Measurements from ENCODE around the gene CHRD.
A peak's percentile ranks its signal among the peaks of the same experiment; 100 is the strongest.

Gene CHRD

GRCh38 chr3:184347321-184348056, 32.4 kb upstream of the CHRD start:
- DNase-seq, result no peak

DNA sequence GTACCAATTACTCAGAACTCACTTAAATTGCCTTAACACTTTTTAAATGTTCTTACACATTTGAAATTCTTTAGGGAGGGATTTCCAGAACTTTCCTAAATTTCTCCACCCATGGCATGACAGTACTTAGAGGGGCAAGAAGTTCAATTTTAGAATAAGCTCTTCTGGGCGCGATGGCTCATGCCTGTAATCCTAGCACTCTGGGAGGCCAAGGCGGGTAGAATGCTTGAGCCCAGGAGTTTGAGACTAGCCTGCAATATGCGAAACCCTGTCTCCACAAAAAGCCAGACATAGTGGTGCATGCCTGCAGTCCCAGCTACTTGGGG, 31.8 kb upstream of the CHRD start:
- DNase-seq, result no peak

DNA sequence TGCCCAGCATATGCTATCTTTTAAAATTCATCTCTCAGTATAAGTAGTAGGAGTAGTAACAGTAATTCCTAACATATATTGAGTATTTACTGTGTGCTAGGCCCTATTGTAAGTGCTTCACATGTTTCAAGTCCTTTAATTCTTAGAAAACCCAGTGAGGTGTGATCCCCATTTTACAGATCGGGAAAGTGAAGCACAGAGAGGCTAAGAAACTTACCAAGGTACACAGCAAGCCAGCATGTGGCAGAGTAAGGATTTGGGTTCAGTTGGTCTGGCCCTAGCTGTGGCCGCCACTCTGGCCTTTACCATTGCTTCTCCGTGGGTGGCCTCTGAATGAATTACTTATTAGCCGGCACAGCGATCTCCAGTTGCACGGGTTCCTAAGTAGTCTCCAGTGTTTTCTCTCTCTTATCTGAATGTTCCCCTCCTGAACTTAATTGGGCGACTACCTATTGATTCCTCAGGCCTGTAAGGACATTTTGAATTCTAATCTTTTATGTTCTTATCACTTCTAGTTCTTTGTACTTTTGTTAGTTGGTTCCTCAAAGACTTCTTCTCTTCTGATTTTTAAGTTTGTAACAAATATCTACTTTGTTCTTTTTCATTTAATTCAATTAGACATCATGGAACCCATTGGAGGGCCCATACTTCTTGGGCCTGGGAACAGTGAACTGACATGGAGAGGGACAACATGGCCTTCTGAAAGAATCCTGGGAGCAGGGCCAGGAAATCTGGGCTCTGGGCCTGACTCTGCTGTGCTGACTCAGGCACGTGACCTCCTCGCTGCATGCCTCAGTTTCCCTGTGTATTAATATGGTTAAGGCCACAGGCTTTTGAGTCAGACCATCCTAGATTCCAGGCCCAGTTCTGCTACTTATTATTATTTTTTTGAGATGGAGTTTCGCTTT, 30.0 kb upstream of the CHRD start:
- DNase-seq, result no peak

DNA sequence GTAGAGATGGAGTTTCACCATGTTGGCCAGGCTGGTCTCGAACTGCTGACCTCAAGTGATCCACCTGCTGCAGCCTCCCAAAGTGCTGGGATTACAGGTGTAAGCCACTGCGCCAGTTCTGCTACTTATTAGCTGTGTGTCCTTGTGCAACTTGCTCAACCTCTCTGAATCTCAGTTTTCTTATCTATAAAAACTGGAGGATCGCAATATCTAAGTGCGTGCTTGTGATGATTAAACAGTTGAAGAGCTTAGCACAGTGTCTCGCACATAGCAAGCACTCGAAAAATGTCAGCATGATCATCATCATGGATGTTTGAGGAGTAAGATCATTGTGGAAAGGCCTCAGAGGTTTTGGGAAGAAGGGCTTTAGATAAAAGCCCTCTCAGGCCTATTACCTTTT, 29.2 kb upstream of the CHRD start:
- no peak for DNase-seq

- no peak for DNase-seq
Observed at GRCh38 chr3:184351511-184352148, 28.2 kb upstream of the CHRD start.

DNA sequence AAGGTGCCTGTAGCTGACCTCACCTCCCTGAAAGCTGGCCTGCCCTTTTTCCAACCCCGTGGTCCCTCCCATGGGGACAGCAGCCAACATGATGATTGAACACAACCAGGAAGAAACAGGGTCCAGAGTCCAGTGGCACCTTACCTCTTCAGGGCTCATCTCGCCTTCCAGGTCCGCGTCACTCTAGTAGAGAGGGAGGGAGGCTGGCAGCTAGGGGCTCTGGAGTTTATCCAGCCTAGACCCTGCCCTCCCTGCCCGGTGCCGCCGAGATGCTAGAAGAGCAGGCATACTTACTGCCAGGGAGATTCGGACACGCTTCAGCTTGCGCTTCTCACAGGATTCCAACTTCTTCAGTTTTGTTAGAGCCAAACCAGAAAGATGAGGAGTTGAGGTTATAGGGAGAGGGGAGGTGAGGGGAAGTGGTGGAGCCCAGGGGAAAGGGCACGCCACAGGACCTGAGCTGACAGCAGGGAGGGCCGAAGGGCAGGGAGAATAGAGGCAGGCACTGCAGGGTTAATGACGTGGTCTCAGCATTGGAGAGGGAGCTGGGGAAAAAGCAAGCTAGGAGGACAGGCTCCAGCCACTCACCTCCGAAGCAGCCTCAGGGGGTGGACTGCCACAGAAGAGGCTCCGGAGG, 27.6 kb upstream of the CHRD start:
- no peak for DNase-seq

- DNase-seq, result no peak
Observed at GRCh38 chr3:184352897-184353545, 26.8 kb upstream of the CHRD start.

- no peak for DNase-seq
Observed at GRCh38 chr3:184353546-184353941, 26.3 kb upstream of the CHRD start.

DNA sequence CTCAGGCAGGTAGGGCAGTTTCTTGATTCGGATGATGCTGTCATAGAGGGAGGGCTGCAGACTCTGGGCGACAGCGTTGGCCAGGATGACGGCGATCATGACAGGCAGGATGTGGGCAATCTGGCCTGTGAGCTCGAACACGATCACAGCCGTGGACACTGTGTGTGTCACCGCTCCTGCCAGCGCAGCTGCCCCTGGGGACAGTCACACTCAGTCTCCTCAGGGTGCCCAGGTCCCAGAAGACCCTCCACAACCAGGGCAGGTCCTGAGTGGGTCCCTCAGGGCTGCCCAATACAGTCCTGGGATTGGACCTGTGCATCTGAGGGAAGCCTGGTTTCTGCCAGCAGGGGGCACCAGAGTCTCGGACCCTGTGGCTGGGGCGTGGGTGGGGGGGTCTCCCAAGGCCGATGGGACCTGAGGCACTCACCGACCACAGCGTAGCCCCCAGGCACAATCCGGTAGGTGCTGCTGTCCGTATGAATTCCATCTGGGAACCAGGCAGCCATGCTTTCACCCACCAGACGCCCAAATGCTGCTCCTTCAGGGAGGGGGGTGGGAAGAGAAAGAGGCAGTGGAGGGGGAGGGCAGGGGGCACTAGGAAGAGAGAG, 25.6 kb upstream of the CHRD start:
- DNase-seq, result peak; percentile 71

DNA sequence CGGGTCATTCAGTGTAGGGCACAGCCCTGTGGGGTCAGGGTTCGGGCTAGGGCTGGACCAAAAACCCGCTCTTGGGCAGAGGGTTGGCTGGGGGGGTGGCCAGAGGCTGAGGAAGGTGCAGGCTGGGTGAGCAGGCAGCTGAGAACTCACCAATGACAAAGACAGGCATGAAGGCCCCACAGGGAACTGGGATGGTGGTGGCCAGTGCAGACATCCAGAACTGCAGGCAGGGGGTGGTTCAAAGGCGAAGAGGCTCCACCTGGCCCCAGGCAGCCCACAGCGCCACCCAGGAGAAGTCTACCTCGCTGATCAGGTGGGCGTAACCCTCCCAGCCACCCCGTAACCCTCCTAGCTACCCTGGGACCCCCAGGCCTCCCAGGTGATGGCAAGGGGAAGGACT, 25.1 kb upstream of the CHRD start:
- DNase-seq, result no peak

GRCh38 chr3:184355261-184356040, 24.4 kb upstream of the CHRD start:
- no peak for DNase-seq

DNA sequence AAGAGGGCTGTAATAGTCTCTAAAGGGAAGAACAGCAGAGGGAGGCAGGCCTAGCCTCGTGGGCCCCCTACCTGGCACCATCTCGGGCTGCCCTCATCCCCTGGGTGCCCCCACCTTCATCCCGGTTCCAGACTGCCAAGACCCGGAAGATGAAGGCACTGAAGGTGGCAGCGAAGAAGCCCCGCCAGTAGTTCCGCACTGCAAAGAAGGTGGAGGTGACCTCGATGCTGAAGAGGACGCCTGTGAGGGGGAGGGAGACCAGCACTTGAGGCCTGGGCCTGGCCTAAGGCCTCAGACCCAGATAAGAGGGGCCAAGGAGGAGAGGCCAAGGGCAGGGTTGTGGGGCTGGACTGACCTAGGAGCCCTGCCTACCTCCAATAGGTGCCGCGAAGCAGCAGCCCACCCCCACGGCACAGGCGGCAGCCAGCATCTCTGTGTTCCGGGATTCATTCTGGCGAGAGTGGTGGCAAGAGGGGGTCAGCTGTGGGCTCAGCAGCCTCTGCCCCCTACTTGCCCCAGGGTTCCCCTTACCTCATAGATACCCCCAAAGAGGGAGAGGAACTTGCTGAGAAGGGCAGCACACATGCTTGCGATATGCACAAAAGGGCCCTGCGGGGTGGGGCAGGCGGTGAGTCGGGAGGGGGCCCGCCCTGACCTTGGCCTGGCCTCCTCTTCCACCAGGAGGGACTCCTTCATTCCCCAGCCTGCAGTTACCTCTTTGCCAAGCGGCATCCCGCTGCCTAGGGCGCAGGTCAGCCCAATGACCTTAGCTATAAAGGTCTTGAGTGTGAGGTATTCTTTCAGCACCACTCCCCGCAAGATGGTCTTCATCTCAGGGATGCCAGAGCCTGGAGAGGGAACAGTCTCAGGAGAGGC, 22.4 kb upstream of the CHRD start:
- DNase-seq, result no peak

- no peak for DNase-seq
Observed at GRCh38 chr3:184358124-184358767, 21.6 kb upstream of the CHRD start.

- no peak for DNase-seq
Observed at GRCh38 chr3:184358921-184359350, 20.9 kb upstream of the CHRD start.

DNA sequence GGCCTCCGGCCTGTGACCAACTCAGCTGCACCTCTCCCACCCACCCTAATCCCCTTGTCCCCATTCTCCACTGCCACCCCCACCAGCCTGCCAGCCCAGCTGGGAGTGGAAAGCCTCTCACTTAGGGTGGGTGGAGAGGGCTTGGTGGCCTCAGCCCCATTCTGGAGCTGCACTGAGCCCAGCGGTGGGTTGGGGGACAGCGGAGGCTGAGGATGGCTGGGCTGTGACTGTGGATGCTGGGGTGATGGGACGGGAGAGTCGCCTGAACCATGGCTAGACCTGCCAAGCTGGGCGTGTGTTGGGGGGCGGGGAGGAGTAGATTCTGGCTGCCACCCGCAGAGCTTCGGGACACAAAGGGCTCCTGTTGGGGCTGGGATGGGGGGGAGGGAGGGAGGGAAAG, 20.2 kb upstream of the CHRD start:
- no peak for DNase-seq

DNA sequence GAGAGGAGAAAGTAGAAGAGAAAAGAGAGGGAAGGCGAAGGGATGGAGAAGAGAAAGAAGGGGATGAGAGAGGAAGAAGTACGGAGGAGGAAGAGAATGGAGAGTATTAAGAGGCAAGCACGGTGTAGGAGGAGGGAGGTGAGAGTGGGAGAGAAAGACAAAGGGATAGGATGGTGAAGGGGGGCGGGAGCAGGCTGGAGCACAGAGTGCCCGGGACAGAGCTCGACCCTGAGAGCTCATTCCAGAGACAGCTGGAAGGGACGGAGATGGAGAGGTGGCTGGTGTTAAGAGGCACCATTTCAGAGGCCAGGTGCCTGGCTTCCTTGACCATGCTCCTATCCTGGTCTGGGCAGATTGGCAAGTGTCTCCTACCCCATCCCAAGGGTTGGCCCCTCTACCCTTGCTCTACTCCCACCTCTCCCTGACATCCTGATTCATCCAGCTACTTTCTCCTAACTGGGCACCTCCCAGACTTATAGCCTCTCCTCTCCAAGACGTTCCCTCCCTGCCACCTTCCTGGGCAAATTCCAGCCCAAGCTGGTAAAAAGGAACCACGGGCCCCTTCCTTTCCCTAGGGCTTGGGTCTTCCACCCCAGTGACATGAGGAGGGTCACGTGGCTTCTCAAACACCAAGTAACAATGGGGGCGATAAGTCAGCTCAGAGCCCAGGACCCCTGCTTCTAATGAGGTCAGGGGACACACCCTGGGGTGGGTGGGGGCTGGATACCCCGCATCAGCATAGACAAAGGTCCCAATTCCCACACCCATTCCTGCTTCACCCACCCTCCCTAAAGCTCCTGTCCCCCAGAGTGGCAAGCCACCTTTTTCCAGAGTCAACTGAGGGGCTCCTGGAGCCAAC, 19.6 kb upstream of the CHRD start:
- no peak for DNase-seq

DNA sequence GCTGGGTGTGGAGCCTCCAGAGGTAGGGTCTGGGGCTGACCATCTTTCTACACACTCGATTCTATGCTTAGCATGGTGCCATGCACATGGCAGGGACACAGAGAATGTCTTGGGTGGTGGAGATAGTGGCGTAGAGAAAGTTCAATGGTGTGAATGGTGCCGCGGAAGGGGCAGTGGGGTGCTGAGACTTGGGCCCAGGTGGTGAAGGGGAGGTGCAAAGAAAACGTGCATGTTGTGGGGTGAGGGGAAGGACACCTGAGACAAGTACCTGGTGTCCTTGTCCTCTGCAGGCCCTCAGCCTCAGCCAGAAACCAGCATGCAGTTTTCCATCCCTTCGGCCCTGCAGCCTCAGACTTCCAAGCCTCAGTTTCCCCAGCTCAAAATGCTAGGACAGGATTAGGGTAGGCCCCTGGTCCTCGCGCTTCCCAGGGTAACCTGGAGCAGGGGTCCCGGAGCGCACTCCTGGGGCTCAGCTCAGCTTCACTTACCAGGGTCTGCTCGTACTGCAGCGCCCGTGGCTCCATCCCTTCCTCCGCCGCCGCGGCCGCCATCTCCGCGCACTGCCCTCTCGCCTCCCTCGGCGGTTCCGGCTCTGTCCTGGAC, 18.8 kb upstream of the CHRD start:
- no peak for DNase-seq

DNA sequence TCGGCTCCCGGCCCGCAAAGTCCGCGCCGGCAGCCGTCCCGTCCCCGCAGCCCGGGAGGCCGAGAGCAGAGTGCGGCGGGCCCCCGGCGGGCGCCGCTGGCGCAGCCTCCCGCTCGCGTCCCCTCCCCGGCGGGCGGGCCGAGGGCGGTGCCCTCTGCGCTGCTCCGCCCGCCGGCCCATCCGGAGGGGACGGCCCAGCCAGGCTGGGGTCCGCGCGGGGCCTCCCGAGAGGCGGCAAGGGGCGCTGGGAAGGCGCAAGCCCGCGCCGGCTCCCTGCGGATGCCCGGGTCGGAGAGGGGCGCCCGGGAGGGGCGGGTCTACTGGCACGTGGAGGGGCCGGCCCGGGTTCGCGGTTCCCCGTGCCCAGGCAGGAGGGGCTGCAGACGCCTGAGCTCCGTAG, 18.3 kb upstream of the CHRD start, which contains the start of the genes CLCN2 and POLR2H:
Gene CLCN2, minus strand, starts transcription at position 74 of the 400 bp plus-strand sequence. CDS start 126 bp downstream, outside the sequence.
Gene POLR2H, plus strand, starts transcription at position 179 of the 400 bp plus-strand sequence. CDS start 1,783 bp downstream, outside the sequence.
- peak; percentile 32 for DNase-seq
